Psoas muscle (tissue), 8 donors: ENCODE measurements around the gene C1orf94. TPM values are rescaled to one million over a fixed set of nuclear protein-coding genes. Genes with fewer than 3 reads are reported as not detected.

Source experiments
- ATAC-seq, 4 donors: fragments of 200-7000 bp; cut with Tn5 transposase; one replicate each; pipeline ENCODE4 v1.9.1; 2020; ENCODE audit warnings: moderate library complexity in 3 of 4, mild to moderate bottlenecking in 2 of 4
- DNase-seq, 2 donors: peaks; one replicate each; pipeline ENCODE4 v3.0.0-alpha.2; 2020
- H3K27ac ChIP-seq: fragments of 200-600 bp; one replicate; pipeline ENCODE4 v1.8.0; 2022
- H3K27me3 ChIP-seq, 3 donors: fragments of 200-600 bp in 1 of 3; one replicate each; pipeline versions ENCODE4 v1.6.1 to v1.8.0; 2013 to 2022; ENCODE audit warnings: low read length in 2 of 3, mild to moderate bottlenecking in 2 of 3, moderate library complexity in 1 of 3; ENCODE audit not compliant: insufficient read depth in 3 of 3
- H3K36me3 ChIP-seq, 2 donors: fragments of 200-600 bp in 1 of 2; one replicate each; pipeline versions ENCODE4 v1.6.1 to v1.8.0; 2013 to 2022; ENCODE audit warnings: low read depth in 1 of 2, mild to moderate bottlenecking in 1 of 2, moderate library complexity in 1 of 2; ENCODE audit not compliant: insufficient read depth in 1 of 2
- H3K4me1 ChIP-seq: fragments of 200-600 bp; one replicate; pipeline ENCODE4 v1.8.0; 2022
- H3K4me3 ChIP-seq: fragments of 200-600 bp; one replicate; pipeline ENCODE4 v1.8.0; 2022; ENCODE audit warnings: mild to moderate bottlenecking
- H3K9me3 ChIP-seq: fragments of 200-600 bp; one replicate; pipeline ENCODE4 v1.8.0; 2022
- WGBS, 3 donors: extraction: QIAGEN DNeasy Blood & Tissue Kit; methylation state at CpG; one replicate each; pipeline versions ENCODE4 v1.1.6 to v1.1.7; 2013; 5-methylcytosine and 5-hydroxymethylcytosine counted together
- intact Hi-C, 2 donors: fragments of 100-400 bp; cut with DNase I; formaldehyde crosslinking; loops; one replicate each; pipeline versions ENCODE4 v1.11.0 to v1.14.2; 2022
- polyA plus RNA-seq, 3 donors: library from polyadenylated mRNA; stranded (reverse); fragments of 200-250 nt; gene quantifications; one replicate each; pipeline ENCODE4 v1.2.3, GENCODE V29; 2013
- total RNA-seq, 4 donors: library from RNA; stranded (reverse); fragmentation: NEBNext Ultra II Directional in 2 of 4; extraction: Animal tissue kit (Norgen Biotek cat#: 25700) in 2 of 4; gene quantifications; one replicate each; pipeline versions ENCODE4 v1.2.1 to v1.2.4, GENCODE V29; 2021 to 2023
- TF ChIP-seq, protein P1 (sequence below): fragments of 200-600 bp; IDR thresholded peaks from one replicate; pipeline ENCODE4 v1.8.0; 2022; ENCODE audit warnings: antibody characterized with exemption
- donor health status: healthy with polysubstance abuse.
- donor health status: DM: no; HTN: no; CAD: no; lungs with moderate emphysema.
- donor health status: Bipolar disorder and iron deficiency.
- donor health status: healthy.
- donor health status: DM: yes; HTN: yes; CAD: no.
- donor health status: DM: no; HTN: no; CAD: no.
- donor health status: DM: no; HTN: no; CAD: no.
- donor health status: DM: yes; HTN: yes; CAD: no.

Gene C1orf94
- total and polyA plus RNA-seq, 7 donors: 0.01 TPM; not detected in 6

GRCh38 chr1:34130306-34130705, 46.4 kb upstream of the C1orf94 start:
- ATAC-seq: no peak
- 81 to 89% (median 85%) methylated on average over 5 of the region's 5 CpGs for WGBS, 3 donors
- TF ChIP-seq, protein P1, sequence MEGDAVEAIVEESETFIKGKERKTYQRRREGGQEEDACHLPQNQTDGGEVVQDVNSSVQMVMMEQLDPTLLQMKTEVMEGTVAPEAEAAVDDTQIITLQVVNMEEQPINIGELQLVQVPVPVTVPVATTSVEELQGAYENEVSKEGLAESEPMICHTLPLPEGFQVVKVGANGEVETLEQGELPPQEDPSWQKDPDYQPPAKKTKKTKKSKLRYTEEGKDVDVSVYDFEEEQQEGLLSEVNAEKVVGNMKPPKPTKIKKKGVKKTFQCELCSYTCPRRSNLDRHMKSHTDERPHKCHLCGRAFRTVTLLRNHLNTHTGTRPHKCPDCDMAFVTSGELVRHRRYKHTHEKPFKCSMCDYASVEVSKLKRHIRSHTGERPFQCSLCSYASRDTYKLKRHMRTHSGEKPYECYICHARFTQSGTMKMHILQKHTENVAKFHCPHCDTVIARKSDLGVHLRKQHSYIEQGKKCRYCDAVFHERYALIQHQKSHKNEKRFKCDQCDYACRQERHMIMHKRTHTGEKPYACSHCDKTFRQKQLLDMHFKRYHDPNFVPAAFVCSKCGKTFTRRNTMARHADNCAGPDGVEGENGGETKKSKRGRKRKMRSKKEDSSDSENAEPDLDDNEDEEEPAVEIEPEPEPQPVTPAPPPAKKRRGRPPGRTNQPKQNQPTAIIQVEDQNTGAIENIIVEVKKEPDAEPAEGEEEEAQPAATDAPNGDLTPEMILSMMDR: no peak

DNA sequence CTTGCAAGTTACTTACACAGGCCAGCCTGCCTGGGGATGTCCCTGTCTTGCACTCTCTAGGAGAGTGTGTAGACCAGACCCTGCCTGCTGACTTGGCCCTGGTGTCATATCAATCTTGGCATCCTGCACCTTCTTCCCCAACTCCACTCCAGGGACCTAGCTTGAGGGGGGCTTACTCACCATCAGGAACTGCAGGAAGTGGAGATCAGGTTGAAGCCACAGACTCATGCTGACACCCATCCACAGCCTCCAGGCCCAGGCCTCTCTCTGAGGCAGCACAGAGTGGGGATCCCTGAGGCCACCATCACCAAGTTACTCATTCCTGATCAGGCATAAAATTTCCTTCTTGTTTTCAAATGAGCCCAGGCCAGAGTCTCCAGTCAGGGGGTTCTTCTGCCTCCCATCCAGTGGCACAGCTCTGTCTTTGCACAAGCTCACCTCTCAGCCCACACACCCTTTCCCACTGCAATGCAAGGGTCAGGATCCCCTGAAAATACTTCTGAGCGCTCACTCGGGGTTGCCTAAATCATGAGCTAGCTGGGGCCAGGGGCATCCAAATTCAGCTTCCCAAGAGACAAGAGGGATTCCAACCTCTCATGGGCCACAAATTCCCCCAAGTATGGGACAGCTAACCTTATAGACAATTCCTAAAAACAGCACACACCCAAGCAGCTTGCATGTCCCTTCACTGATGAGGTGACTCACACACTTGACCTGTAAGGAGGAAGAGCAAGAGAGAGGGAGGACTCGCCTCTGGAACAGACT, 45.1 kb upstream of the C1orf94 start:
- 87 to 89% (median 89%) methylated on average over 3 of the region's 3 CpGs for WGBS, 3 donors
- Histone ChIP-seq H3K36me3 (no peaks in the 10 kb centered on the region), H3K4me3 (no peak overlapping the region), H3K27me3 (peaks cover 0 to 2% (median 0%) of the 10 kb centered on the region in 3 donors), H3K27ac (no peak overlapping the region), H3K9me3 (no peaks in the 10 kb centered on the region), H3K4me1 (no peaks in the 10 kb centered on the region)
- intact Hi-C loops: no loop called here
- DNase-seq (no peak), ATAC-seq (no peak)
- TF ChIP-seq, protein P1: no peak

More at GRCh38 chr1:34130306-34130705, 46.4 kb upstream of the C1orf94 start:
- intact Hi-C loops: no loop called here
- Histone ChIP-seq H3K27me3 (peaks cover 0 to 2% (median 0%) of the 10 kb centered on the region in 3 donors), H3K36me3 (no peaks in the 10 kb centered on the region), H3K9me3 (no peaks in the 10 kb centered on the region), H3K27ac (no peak overlapping the region), H3K4me1 (no peaks in the 10 kb centered on the region), H3K4me3 (no peak overlapping the region)
- DNase-seq: no peak

GRCh38 chr1:34132161-34132420, 44.6 kb upstream of the C1orf94 start:
- ATAC-seq: no peak
- Histone ChIP-seq H3K4me3 (no peak overlapping the region), H3K4me1 (no peaks in the 10 kb centered on the region), H3K36me3 (no peaks in the 10 kb centered on the region), H3K27ac (no peak overlapping the region), H3K27me3 (peaks cover 0 to 5% (median 2%) of the 10 kb centered on the region in 3 donors), H3K9me3 (no peaks in the 10 kb centered on the region)
- intact Hi-C loops: no loop called here
- TF ChIP-seq, protein P1: no peak
- no peak for DNase-seq
- WGBS, 3 donors: 82 to 86% (median 86%) methylated on average over 4 of the region's 4 CpGs

DNA sequence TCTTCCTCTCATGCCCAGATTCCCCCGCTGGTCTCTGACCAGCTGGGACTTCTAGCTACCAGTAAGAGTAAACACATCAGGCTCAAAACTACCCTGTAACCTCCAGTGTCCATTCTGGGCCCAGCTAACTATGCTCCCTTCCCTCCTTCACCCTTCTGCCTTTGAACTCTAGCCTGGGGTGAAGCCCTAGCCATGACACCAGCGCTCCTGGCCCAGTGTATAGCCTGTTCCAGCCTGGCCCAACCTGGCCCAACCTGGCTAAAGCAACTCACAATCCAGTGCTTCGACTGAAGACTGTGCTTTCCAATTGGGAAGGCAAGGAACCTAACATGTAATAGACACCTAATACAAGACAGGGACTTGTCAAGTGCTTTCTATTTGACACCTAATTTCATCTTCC, 39.3 kb upstream of the C1orf94 start:
- ATAC-seq: no peak
- DNase-seq: no peak
- H3K4me1 ChIP-seq: no peaks in the 10 kb centered on the region
- H3K27me3 ChIP-seq: peaks cover 0 to 6% (median 0%) of the 10 kb centered on the region in 3 donors
- no peak overlapping the region for H3K4me3 ChIP-seq
- H3K27ac ChIP-seq: no peak overlapping the region
- TF ChIP-seq, protein P1: no peak
- H3K36me3 ChIP-seq: no peaks in the 10 kb centered on the region
- 68 to 75% (median 73%) methylated on average over 3 of the region's 3 CpGs for WGBS, 3 donors
- H3K9me3 ChIP-seq: no peaks in the 10 kb centered on the region
- intact Hi-C loops: no loop called here
